Ureter (tissue), 1 donor: ENCODE data around the gene CPTP. TPM values are rescaled to one million over a fixed set of nuclear protein-coding genes. Genes with fewer than 3 reads are reported as not detected.
A peak's percentile ranks its signal among the peaks of the same experiment; 100 is the strongest.
"Not testable (repeated sequence)": the region's sequence is repeated elsewhere in the genome, so short reads cannot be mapped to it uniquely, and the experiment has no call there.

Experiments
- DNase-seq: peaks from one replicate; pipeline ENCODE4 v3.0.0-alpha.2; 2020; ENCODE audit warnings: low spot score
- total RNA-seq: library from RNA; stranded (reverse); gene quantifications from one replicate; pipeline ENCODE4 v1.2.4, GENCODE V29; 2023
- donor health status: DM: yes; HTN: yes; CAD: no.

CPTP gene
- total RNA-seq, 1 donor from 2014 or later, result 21.4 TPM

DNA sequence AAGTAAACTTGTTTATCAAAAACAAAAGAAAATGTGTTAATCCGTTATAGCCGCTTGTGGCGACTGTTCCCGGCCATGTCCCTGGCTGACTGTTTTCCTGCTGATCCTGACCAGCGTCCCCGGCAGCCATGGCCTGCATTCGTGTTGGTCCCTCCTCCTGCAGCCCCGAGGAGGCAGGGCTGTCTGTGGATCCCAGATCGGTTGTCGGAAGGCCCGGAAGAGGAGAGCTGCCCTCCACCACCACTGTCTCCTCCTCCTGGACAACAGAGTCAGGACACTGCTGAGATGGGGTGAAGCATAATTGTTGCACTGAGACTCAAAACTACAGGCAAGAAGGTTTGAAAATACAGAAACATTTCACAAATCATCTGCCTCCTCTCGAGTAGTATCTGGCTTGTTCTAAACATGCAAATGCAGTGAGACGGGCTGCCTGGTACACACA is 37.4 kb downstream of the CPTP start:
- DNase-seq, result peak; percentile 60

DNA sequence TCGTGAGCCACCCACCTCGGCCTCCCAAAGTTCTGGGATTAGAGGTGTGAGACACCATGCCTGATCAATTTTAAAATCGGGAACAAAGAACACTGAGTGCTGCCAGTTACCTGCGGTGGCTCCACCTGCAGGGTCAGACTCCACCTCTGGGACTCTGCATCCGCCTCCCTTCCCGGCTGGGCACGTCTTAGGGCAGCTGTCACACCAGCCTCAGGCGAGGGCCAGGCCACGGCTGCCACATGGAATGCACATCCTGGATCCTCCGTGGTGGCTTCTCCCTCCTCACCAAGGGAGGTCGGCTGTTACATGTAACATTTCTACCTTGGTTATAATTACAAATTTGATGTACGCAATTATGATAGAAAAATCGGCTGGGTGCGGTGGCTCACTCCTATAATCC is 39.7 kb downstream of the CPTP start:
- DNase-seq, result no peak

GRCh38 chr1:1365875-1366698 is 41.5 kb downstream of the CPTP start:
- DNase-seq, result no peak

GRCh38 chr1:1366699-1367066 is 42.1 kb downstream of the CPTP start:
- no peak for DNase-seq

- DNase-seq, result no peak
Observed at GRCh38 chr1:1367315-1367714, 42.7 kb downstream of the CPTP start.

DNA sequence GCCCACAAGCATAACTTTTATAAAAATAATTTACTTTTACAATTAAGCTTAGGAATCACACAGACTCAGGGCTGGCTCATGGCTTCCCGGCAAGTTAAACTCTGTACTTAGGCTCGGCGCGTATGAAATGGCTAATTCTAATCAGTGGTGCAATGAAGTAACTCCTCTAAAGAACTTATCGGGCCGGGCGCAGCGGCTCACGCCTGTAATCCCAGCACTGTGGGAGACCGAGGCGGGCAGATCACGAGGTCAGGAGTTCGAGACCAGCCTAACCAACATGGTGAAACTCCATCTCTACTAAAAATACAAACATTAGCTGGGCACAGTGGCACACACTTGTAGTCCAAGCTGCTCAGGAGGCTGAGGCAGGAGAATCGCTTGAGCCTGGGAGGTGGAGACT is 45.5 kb downstream of the CPTP start:
- not testable (repeated sequence) for DNase-seq

- DNase-seq, result no peak
Observed at GRCh38 chr1:1370771-1371300, 46.2 kb downstream of the CPTP start.

- no peak for DNase-seq
Observed at GRCh38 chr1:1371364-1371745, 46.8 kb downstream of the CPTP start.

- DNase-seq, result peak; percentile 70
Observed at GRCh38 chr1:1371746-1372711, 47.4 kb downstream of the CPTP start.

DNA sequence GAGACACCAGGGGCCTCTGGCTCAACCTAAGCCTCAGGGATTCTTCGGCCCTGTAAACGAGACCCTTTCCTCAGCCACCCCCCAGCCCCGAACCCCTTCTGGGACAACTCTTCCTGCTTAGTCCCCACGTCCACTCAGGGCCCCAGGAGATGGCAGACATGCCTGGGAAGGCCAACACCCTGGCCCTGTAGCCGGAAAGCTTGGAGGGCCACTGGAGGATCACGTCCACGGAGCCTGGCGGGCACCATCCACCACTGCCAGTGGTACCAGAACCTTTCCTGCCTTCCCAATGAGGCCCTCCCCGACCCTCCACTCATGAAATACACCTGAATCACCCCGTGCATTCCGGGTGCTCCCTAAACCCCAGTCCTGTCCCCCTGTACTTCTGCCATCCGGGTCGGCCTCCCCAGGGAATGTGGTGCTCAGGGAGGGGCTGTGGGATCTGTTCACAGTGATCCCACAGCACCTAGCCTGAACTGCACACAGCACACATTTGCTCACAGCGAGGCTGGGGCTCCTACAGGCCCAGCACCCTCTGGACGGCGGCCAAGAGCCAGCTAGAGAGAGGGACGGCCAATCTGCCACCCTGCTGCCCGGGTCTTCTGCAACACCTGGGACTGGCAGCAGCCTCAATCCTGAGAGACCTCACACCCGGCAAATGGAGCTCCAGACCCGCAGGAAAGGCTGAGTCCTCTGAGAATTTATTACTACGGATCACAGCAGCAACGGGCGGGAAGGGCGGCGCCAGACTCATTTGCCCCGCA is 48.6 kb downstream of the CPTP start:
- no peak for DNase-seq

- DNase-seq, result peak; percentile 53
Observed at GRCh38 chr1:1373815-1374588, 49.4 kb downstream of the CPTP start.

DNA sequence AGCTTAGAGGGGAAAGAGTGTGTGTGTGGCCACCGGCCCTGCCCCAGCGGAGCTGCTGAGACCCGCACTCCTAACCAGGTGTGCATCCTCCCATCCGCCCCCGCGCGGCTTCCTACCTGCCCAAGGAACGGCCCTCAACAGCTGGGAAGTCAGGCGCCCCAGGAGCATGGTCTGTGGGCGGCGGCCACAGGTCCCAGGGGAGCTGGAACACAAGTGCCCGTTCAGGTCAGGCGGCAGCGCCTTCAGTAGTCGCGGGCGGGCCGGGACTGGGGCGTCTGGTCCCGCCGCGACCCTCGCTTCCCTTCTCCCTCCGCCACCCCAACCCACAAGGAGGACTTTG is 50.0 kb downstream of the CPTP start:
- no peak for DNase-seq

- DNase-seq, result peak; percentile 99
Observed at GRCh38 chr1:1374929-1375662, 50.5 kb downstream of the CPTP start, which contains the start of gene AURKAIP1. AURKAIP1 (minus strand) TSS chr1:1375207; CDS start chr1:1374756, 451 bp downstream.

GRCh38 chr1:1376551-1377226 is 52.1 kb downstream of the CPTP start:
- peak; percentile 48 for DNase-seq

DNA sequence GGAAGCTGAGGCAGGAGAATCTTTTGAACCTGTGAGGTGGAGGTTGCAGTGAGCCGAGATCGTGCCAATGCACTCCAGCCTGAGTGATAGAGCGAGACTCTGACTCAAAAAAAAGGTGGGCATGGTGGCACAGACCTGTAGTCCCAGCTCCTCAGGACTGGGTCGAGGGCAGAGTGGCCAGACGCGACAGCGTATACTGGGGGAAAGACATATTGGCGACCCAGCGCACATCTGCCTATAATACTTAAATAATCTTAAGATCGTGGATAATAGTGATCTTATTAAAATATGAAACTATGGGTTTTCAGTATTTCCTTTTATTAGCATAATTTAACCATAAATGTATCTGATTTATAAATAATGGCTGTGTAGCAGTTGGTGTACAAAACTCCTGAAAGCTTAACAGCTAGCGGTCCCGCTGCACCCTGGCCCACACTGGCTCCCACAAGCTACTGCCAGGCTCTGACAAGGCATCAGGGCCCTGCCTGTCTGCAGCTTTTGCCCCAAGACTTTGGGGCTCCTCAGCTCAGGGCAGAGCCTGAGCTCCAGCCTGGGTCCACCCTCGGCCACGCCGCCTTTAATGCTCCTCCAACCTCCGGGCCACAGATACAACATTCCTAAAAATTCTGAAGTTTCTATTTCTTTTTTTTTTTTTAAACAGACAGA is 53.1 kb downstream of the CPTP start:
- no peak for DNase-seq
